ENCODE results near the gene CLIC4.

Gene CLIC4

DNA sequence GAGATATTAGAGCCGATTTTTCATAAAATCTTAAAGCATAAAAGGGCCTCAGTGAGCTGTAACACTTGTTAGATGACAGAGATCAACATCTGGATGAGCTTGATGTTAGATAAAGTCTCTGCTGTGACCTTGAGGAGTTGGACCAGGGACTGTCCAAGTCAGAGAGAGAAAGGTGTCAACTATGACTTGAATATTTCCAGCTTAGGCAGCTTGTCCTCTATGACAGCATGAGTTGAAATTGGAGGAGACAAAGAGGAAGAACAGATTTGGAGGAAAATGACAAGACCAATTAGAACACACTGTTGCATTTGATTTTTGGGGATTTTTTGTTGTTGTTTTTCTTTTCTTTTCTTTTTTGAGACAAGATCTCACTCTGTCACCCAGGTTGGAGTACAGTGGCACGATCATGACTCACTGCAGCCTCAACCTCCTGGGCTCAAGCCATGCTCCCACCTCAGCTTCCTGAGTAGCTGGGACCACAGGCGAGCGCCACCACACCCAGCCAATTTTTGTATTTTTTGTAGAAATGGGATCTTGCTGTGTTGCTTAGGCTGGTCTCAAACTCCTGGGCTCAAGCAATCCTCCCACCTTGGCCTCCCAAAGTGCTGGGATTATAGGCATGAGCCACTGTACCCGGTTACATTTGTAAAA lies 35.3 kb upstream of the CLIC4 start:
- POLR2A ChIA-PET, result no interaction called here
- WGBS (ENCODE audit: insufficient coverage), result 91% methylated on average over 1 of the region's 5 CpGs
- H3K4me3 ChIP-seq (ENCODE audit: control insufficient read depth in 1 of 7, extremely low read depth in 1 of 7, insufficient read depth in 4 of 7, low read depth in 2 of 7, low read length in 6 of 7), result no peak overlapping the region
- H3K27me3 ChIP-seq (replicated peaks in 2 of 5; ENCODE audit: control insufficient read depth in 4 of 5, insufficient read depth in 5 of 5, low read length in 4 of 5), result no peaks in the 10 kb centered on the region
- DNase-seq, result peak in 2 of 3 donors; percentile 49 to 61
- CTCF ChIA-PET, result interaction anchor here (0.6 to 1.0 kb wide), 2 partner anchors 22 to 35 kb away, joined by 3 read pairs; partner anchors contain the start of gene CLIC4
- H3K36me3 ChIP-seq (ENCODE audit: control insufficient read depth in 4 of 4, insufficient read depth in 4 of 4, low read length in 3 of 4), result no peaks in the 10 kb centered on the region
- no peak overlapping the region for H3K27ac ChIP-seq (ENCODE audit: insufficient read depth in 1 of 2, low read depth in 1 of 2, low read length in 2 of 2, poor library complexity in 1 of 2, severe bottlenecking in 2 of 2)
- no peaks in the 10 kb centered on the region for H3K9me3 ChIP-seq (ENCODE audit: control extremely low read depth in 1 of 5, control insufficient read depth in 4 of 5, insufficient read depth in 2 of 5, low read depth in 1 of 5, low read length in 4 of 5)
- peaks cover 6 to 32% (median 10%) of the 10 kb centered on the region in 4 experiments for H3K4me1 ChIP-seq (ENCODE audit: control extremely low read depth in 1 of 4, control insufficient read depth in 4 of 4, insufficient read depth in 4 of 4, low read length in 3 of 4)

DNA sequence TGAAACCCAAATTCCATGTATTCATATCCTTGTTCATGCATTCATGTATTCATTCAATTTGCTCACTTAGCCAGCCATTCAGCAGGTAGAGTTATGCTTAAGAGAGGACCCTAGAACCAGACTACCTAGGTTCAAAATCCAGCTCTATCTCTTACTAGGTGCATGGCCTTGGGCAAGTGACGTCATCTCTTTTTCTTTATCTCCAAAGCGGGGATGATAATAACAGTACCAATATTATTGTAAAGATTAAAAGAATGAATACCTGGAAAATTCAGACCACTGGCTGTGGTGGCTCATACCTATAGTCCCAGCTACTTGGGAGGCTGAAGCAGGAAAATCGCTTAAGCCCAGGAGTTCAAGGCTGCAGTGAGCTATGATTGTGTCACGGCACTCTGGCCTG lies 33.9 kb upstream of the CLIC4 start:
- no peak for DNase-seq
- 100% methylated on average over 2 of the region's 4 CpGs for WGBS (ENCODE audit: insufficient coverage)
- H3K27me3 ChIP-seq (replicated peaks in 2 of 5; ENCODE audit: control insufficient read depth in 4 of 5, insufficient read depth in 5 of 5, low read length in 4 of 5), result no peaks in the 10 kb centered on the region

DNA sequence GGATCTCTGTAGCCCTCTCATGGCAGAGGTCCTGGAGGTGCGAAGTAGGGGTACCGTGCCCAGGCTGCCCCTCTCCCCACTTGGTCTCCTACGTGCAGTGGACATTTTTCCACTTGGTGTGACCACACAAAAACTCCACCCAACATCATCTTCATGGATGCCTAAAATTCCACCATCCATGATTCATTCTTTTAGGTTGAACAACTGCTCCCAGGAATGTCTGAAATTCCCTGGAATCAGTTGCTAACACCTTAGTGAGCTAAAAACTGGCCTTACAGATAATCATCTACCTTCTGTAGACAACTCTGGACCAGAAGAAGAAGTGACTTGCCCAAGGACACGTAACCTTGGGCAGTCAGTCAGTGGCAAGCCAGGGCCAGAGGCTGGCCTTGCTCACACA lies 32.1 kb upstream of the CLIC4 start:
- POLR2A ChIA-PET, result no interaction called here
- Histone ChIP-seq H3K27ac (ENCODE audit: insufficient read depth in 1 of 2, low read depth in 1 of 2, low read length in 2 of 2, poor library complexity in 1 of 2, severe bottlenecking in 2 of 2) (no peak overlapping the region), H3K36me3 (ENCODE audit: control insufficient read depth in 4 of 4, insufficient read depth in 4 of 4, low read length in 3 of 4) (no peaks in the 10 kb centered on the region), H3K4me3 (ENCODE audit: control insufficient read depth in 1 of 7, extremely low read depth in 1 of 7, insufficient read depth in 4 of 7, low read depth in 2 of 7, low read length in 6 of 7) (no peak overlapping the region), H3K4me1 (ENCODE audit: control extremely low read depth in 1 of 4, control insufficient read depth in 4 of 4, insufficient read depth in 4 of 4, low read length in 3 of 4) (peaks cover 0 to 16% (median under 1%) of the 10 kb centered on the region in 4 experiments), H3K27me3 (replicated peaks in 2 of 5; ENCODE audit: control insufficient read depth in 4 of 5, insufficient read depth in 5 of 5, low read length in 4 of 5) (no peaks in the 10 kb centered on the region), H3K9me3 (ENCODE audit: control extremely low read depth in 1 of 5, control insufficient read depth in 4 of 5, insufficient read depth in 2 of 5, low read depth in 1 of 5, low read length in 4 of 5) (no peaks in the 10 kb centered on the region)
- no peak for DNase-seq
- 97% methylated on average over 4 of the region's 4 CpGs for WGBS (ENCODE audit: insufficient coverage)
- CTCF ChIA-PET, result interaction anchor here (0.6 kb wide), 1 partner anchor 9 kb away, joined by 3 read pairs; no protein-coding TSS in a partner anchor

More for the DNA sequence above, 33.9 kb upstream of the CLIC4 start:
- CTCF ChIA-PET, result interaction anchor here (1.1 kb wide), 1 partner anchor 9 kb away, joined by 3 read pairs; no protein-coding TSS in a partner anchor
- no peaks in the 10 kb centered on the region for H3K36me3 ChIP-seq (ENCODE audit: control insufficient read depth in 4 of 4, insufficient read depth in 4 of 4, low read length in 3 of 4)
- no peak overlapping the region for H3K27ac ChIP-seq (ENCODE audit: insufficient read depth in 1 of 2, low read depth in 1 of 2, low read length in 2 of 2, poor library complexity in 1 of 2, severe bottlenecking in 2 of 2)
- H3K4me1 ChIP-seq (ENCODE audit: control extremely low read depth in 1 of 4, control insufficient read depth in 4 of 4, insufficient read depth in 4 of 4, low read length in 3 of 4), result peaks cover 0 to 20% (median 0%) of the 10 kb centered on the region in 4 experiments
- H3K9me3 ChIP-seq (ENCODE audit: control extremely low read depth in 1 of 5, control insufficient read depth in 4 of 5, insufficient read depth in 2 of 5, low read depth in 1 of 5, low read length in 4 of 5), result no peaks in the 10 kb centered on the region
- POLR2A ChIA-PET, result no interaction called here
- H3K4me3 ChIP-seq (ENCODE audit: control insufficient read depth in 1 of 7, extremely low read depth in 1 of 7, insufficient read depth in 4 of 7, low read depth in 2 of 7, low read length in 6 of 7), result no peak overlapping the region

DNA sequence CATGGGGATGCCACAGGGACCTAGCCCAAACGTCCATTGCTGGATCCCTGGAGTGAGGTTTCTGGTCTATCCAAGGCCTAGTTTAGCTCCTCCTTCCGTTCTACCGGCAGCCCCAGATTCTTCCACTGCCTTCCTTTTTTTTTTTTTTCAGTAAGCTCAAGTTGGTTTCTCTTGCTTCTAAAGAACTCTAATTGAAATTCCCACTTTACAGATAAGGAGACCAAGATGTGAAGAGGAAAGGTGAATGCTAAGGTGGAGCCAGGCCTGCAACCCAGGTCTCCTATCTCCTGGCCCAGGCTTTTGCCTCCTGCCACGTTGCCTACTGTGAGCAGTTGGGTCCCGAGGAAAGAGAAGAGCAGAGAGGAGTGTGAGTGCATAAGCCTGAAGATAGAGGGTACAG lies 31.5 kb upstream of the CLIC4 start:
- Histone ChIP-seq H3K9me3 (ENCODE audit: control extremely low read depth in 1 of 5, control insufficient read depth in 4 of 5, insufficient read depth in 2 of 5, low read depth in 1 of 5, low read length in 4 of 5) (no peaks in the 10 kb centered on the region), H3K4me1 (ENCODE audit: control extremely low read depth in 1 of 4, control insufficient read depth in 4 of 4, insufficient read depth in 4 of 4, low read length in 3 of 4) (peaks cover 0 to 16% (median 3%) of the 10 kb centered on the region in 4 experiments), H3K36me3 (ENCODE audit: control insufficient read depth in 4 of 4, insufficient read depth in 4 of 4, low read length in 3 of 4) (no peaks in the 10 kb centered on the region), H3K27ac (ENCODE audit: insufficient read depth in 1 of 2, low read depth in 1 of 2, low read length in 2 of 2, poor library complexity in 1 of 2, severe bottlenecking in 2 of 2) (no peak overlapping the region), H3K27me3 (replicated peaks in 2 of 5; ENCODE audit: control insufficient read depth in 4 of 5, insufficient read depth in 5 of 5, low read length in 4 of 5) (no peaks in the 10 kb centered on the region), H3K4me3 (ENCODE audit: control insufficient read depth in 1 of 7, extremely low read depth in 1 of 7, insufficient read depth in 4 of 7, low read depth in 2 of 7, low read length in 6 of 7) (no peak overlapping the region)
- ChIA-PET CTCF (interaction anchor here (1.6 to 1.7 kb wide), 2 partner anchors 8 to 10 kb away, joined by 4 to 5 read pairs; no protein-coding TSS in a partner anchor), POLR2A (no interaction called here)
- DNase-seq, result no peak
- WGBS (ENCODE audit: insufficient coverage), result 80% methylated on average over 1 of the region's 5 CpGs

DNA sequence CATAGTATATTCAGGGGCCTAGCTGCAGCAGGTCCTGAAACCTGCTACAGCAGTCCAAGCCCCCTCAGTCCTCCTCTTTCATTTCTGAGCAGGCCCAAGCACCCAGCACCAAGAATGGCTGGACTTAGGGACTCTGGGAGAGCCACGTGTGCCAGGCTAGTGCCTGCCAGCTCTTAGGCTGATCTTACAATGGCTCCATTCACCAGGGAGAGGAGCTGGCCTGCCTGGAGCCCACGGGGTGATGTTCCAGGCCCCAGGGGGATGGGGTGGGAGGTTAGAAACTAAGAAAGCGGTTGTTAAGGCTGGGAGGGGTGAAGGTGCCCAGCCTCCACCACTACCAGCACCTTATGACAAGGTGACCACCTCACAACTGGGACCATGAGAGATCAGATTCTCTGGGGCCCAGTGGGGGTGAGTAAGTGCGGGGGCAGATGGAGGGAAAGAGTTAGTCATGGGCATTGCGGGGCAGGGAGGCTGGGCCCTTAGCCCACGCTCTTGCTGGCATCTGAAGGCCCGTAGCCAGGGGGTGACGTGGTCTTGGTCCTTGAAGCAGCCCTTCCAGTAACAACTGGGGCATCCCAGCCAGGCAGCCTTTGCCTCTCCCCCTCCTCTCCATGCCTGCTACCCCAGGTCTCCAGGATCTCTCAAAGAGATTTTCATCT lies 30.3 kb upstream of the CLIC4 start:
- no peak overlapping the region for H3K27ac ChIP-seq (ENCODE audit: insufficient read depth in 1 of 2, low read depth in 1 of 2, low read length in 2 of 2, poor library complexity in 1 of 2, severe bottlenecking in 2 of 2)
- no peaks in the 10 kb centered on the region for H3K36me3 ChIP-seq (ENCODE audit: control insufficient read depth in 4 of 4, insufficient read depth in 4 of 4, low read length in 3 of 4)
- POLR2A ChIA-PET, result no interaction called here
- H3K4me3 ChIP-seq (ENCODE audit: control insufficient read depth in 1 of 7, extremely low read depth in 1 of 7, insufficient read depth in 4 of 7, low read depth in 2 of 7, low read length in 6 of 7), result no peak overlapping the region
- H3K4me1 ChIP-seq (ENCODE audit: control extremely low read depth in 1 of 4, control insufficient read depth in 4 of 4, insufficient read depth in 4 of 4, low read length in 3 of 4), result peaks cover 0 to 8% (median 6%) of the 10 kb centered on the region in 4 experiments
- H3K9me3 ChIP-seq (ENCODE audit: control extremely low read depth in 1 of 5, control insufficient read depth in 4 of 5, insufficient read depth in 2 of 5, low read depth in 1 of 5, low read length in 4 of 5), result no peaks in the 10 kb centered on the region
- CTCF ChIA-PET, result interaction anchor here (1.1 to 1.7 kb wide), 3 partner anchors 9 to 122 kb away, joined by 3 to 5 read pairs (median 4); no protein-coding TSS in a partner anchor
- WGBS (ENCODE audit: insufficient coverage), result 96% methylated on average over 7 of the region's 8 CpGs
- H3K27me3 ChIP-seq (replicated peaks in 2 of 5; ENCODE audit: control insufficient read depth in 4 of 5, insufficient read depth in 5 of 5, low read length in 4 of 5), result no peaks in the 10 kb centered on the region
- no peak for DNase-seq

DNA sequence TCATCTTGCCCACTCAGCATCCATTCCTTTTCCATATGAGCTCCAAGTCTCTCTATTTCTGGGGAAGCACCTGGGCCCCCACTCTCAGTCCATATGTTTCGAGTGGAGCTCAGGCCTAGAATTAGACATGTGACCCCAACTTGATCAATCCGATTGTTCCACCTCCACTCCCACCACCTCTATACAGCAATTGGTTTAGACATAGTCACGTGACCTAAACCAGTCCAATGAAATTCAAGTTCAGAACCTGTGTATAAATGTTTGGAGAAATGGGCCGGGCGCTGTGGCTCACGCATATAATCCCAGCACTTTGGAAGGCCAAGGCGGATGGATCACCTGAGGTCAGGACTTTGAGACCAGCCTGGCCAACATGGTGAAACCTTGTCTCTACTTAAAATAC lies 29.6 kb upstream of the CLIC4 start:
- WGBS (ENCODE audit: insufficient coverage), result 96% methylated on average over 5 of the region's 7 CpGs
- ChIA-PET POLR2A (no interaction called here), CTCF (interaction anchor here (1.7 kb wide), 1 partner anchor 10 kb away, joined by 4 read pairs; no protein-coding TSS in a partner anchor)
- Histone ChIP-seq H3K27ac (ENCODE audit: insufficient read depth in 1 of 2, low read depth in 1 of 2, low read length in 2 of 2, poor library complexity in 1 of 2, severe bottlenecking in 2 of 2) (no peak overlapping the region), H3K4me1 (ENCODE audit: control extremely low read depth in 1 of 4, control insufficient read depth in 4 of 4, insufficient read depth in 4 of 4, low read length in 3 of 4) (peaks cover 0 to 10% (median 6%) of the 10 kb centered on the region in 4 experiments), H3K36me3 (ENCODE audit: control insufficient read depth in 4 of 4, insufficient read depth in 4 of 4, low read length in 3 of 4) (no peaks in the 10 kb centered on the region), H3K4me3 (ENCODE audit: control insufficient read depth in 1 of 7, extremely low read depth in 1 of 7, insufficient read depth in 4 of 7, low read depth in 2 of 7, low read length in 6 of 7) (no peak overlapping the region), H3K9me3 (ENCODE audit: control extremely low read depth in 1 of 5, control insufficient read depth in 4 of 5, insufficient read depth in 2 of 5, low read depth in 1 of 5, low read length in 4 of 5) (no peaks in the 10 kb centered on the region), H3K27me3 (replicated peaks in 2 of 5; ENCODE audit: control insufficient read depth in 4 of 5, insufficient read depth in 5 of 5, low read length in 4 of 5) (no peaks in the 10 kb centered on the region)
- DNase-seq, result no peak
